AG04450 (cell line): ENCODE data around the gene PCED1B. TPM values are rescaled to one million over a fixed set of nuclear protein-coding genes. Genes with fewer than 3 reads are reported as not detected.
"Not testable (repeated sequence)": the region's sequence is repeated elsewhere in the genome, so short reads cannot be mapped to it uniquely, and the experiment has no call there.

ENCODE experiments used
- CTCF ChIA-PET: fragments of 300-600, 350-600 bp; formaldehyde crosslinking; extraction: SDS; loops from one replicate; lab custom pipeline; 2022; ENCODE audit warnings: antibody characterized with exemption, inconsistent platforms; lab: Charles Lee
- POLR2A ChIA-PET: fragments of 350-600 bp; formaldehyde crosslinking; extraction: SDS; loops from one replicate; lab custom pipeline; 2021; ENCODE audit warnings: antibody characterized with exemption, inconsistent platforms; lab: Yijun Ruan, JAX
- DNase-seq: peaks from one replicate; pipeline ENCODE4 v3.0.0-alpha.2; 2011; ENCODE audit warnings: low read depth, low spot score
- H3K27ac ChIP-seq: one replicate; pipeline ENCODE4 v1.5.1; 2012; ENCODE audit warnings: low read depth, low read length, control low read depth
- H3K27me3 ChIP-seq: one replicate; pipeline ENCODE4 v1.6.0; 2012; ENCODE audit warnings: low read length; ENCODE audit not compliant: control insufficient read depth, insufficient read depth
- H3K4me3 ChIP-seq: 2 replicates; pipeline ENCODE4 v1.5.1; 2011; ENCODE audit warnings: mild to moderate bottlenecking, low read depth, low read length, control low read depth
- H3K9me3 ChIP-seq: 2 replicates; pipeline ENCODE4 v1.5.1; 2012; ENCODE audit warnings: low read length; ENCODE audit not compliant: control insufficient read depth, insufficient read depth
- polyA plus RNA-seq: library from polyadenylated mRNA; depleted of rRNA; stranded (reverse); fragments of >200 nt; gene quantifications from 2 replicates; pipeline ENCODE4 v1.2.3, GENCODE V29; 2011
- TF ChIP-seq, protein P1 (sequence below): IDR thresholded peaks from 2 replicates; pipeline ENCODE4 v1.5.1; 2011; ENCODE audit warnings: low read depth, low read length, control low read depth, inconsistent platforms

Gene PCED1B
- polyA plus RNA-seq, 1 experiment = 0.88 TPM

DNA sequence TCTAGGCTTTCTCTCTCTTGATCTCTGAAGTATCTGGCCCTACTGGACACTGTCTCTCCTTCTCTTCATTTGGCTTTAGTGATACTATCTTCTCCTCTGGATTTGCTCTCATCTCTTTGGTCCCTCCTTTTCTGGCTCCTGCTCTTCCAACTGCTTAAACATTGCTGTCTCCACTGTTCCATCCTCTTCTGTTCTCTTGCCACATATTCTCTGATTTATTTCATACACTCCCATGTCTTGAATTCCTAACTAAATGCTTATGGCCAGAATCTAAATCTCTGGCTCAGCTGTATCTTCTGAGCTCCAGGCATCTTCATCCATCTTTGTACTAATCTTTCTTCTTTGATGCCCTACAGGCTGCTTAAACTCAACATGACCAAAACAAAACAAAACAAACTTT is 25.5 kb upstream of the PCED1B start:
- ChIA-PET POLR2A (no interaction called here), CTCF (interaction anchor here (2.2 kb wide), 1 partner anchor 21 kb away, joined by 8 read pairs; no protein-coding TSS in a partner anchor)
- TF ChIP-seq, protein P1, sequence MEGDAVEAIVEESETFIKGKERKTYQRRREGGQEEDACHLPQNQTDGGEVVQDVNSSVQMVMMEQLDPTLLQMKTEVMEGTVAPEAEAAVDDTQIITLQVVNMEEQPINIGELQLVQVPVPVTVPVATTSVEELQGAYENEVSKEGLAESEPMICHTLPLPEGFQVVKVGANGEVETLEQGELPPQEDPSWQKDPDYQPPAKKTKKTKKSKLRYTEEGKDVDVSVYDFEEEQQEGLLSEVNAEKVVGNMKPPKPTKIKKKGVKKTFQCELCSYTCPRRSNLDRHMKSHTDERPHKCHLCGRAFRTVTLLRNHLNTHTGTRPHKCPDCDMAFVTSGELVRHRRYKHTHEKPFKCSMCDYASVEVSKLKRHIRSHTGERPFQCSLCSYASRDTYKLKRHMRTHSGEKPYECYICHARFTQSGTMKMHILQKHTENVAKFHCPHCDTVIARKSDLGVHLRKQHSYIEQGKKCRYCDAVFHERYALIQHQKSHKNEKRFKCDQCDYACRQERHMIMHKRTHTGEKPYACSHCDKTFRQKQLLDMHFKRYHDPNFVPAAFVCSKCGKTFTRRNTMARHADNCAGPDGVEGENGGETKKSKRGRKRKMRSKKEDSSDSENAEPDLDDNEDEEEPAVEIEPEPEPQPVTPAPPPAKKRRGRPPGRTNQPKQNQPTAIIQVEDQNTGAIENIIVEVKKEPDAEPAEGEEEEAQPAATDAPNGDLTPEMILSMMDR = no peak
- H3K27me3 ChIP-seq = no peaks in the 10 kb centered on the region
- DNase-seq = no peak
- peaks cover 15% of the 10 kb centered on the region for H3K9me3 ChIP-seq
- no peak overlapping the region for H3K4me3 ChIP-seq
- H3K27ac ChIP-seq = no peak overlapping the region

DNA sequence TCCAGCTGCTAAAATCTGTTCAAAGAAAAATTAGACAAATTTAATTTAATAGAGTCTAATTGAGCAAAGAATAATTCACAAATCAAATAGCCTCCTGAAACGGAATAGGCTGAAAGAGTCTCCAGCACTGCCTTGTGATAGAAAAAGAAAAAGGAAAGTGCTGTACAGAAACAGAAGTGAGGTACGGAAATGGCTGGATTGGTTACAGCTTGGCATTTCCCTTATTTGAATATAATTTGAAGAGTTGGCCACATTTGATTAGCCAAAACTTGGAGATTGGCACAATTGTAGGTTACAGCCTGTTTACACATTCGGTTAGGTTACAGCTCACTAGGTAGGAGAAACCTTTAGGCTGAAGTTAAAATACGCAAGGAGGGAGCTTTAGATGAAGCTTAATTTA is 24.8 kb upstream of the PCED1B start:
- Histone ChIP-seq H3K27me3 (no peaks in the 10 kb centered on the region), H3K9me3 (peaks cover 15% of the 10 kb centered on the region), H3K4me3 (no peak overlapping the region), H3K27ac (no peak overlapping the region)
- DNase-seq = no peak
- TF ChIP-seq, protein P1 = no peak
- CTCF ChIA-PET = interaction anchor here (2.2 kb wide), 1 partner anchor 22 kb away, joined by 8 read pairs; no protein-coding TSS in a partner anchor
- POLR2A ChIA-PET = interaction anchor here (0.5 kb wide), 1 partner anchor 693 kb away, joined by 3 read pairs; no protein-coding TSS in a partner anchor

DNA sequence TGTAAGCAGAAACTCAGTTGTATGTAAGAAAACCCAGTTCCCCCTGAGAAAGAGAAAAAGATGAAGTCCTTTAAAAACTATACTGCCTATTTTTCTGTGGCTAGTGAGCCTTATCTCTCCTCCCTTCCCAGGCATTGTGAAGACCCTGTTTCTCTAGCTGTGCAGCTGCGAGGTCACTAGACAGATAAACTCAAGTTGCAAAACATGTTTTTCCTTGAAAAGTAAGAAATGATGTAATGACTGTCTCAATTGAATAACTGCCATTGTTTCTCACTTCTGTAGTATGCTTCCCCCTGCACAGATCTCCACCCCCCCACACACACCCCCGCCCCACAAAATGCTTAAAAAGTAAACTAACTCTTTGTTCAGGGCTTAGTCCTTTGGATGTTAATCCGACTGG is 23.6 kb upstream of the PCED1B start:
- peaks cover 10% of the 10 kb centered on the region for H3K9me3 ChIP-seq
- DNase-seq, H3K27ac ChIP-seq, H3K27me3 ChIP-seq, H3K4me3 ChIP-seq, CTCF ChIA-PET, POLR2A ChIA-PET: not testable (repeated sequence)

DNA sequence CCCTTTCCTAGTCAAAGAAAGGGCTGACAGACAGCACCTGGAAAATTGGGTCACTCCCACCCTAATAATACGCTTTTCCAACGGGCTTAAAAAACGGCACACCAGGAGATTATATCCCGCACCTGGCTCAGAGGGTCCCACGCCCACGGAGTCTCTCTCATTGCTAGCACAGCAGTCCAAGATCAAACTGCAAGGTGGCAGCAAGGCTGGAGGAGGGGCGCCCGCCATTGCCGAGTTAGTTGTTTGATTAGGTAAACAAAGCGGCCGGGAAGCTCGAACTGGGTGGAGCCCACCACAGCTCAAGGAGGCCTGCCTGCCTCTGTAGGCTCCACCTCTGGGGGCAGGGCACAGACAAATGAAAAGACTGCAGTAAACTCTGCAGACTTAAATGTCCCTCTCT is 22.5 kb upstream of the PCED1B start:
- H3K4me3 ChIP-seq, DNase-seq, H3K27me3 ChIP-seq, H3K9me3 ChIP-seq, CTCF ChIA-PET, POLR2A ChIA-PET, H3K27ac ChIP-seq: not testable (repeated sequence)

DNA sequence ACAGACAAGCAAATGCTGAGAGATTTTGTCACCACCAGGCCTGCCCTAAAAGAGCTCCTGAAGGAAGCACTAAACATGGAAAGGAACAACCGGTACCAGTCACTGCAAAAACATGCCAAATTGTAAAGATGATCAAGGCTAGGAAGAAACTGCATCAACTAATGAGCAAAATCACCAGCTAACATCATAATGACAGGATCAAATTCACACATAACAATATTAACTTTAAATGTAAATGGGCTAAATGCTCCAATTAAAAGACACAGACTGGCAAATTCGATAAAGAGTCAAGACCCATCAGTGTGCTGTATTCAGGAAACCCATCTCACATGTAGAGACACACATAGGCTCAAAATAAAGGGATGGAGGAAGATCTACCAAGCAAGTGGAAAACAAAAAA is 20.8 kb upstream of the PCED1B start:
- CTCF ChIA-PET, H3K9me3 ChIP-seq, POLR2A ChIA-PET, DNase-seq, H3K27me3 ChIP-seq, H3K4me3 ChIP-seq, H3K27ac ChIP-seq: not testable (repeated sequence)

DNA sequence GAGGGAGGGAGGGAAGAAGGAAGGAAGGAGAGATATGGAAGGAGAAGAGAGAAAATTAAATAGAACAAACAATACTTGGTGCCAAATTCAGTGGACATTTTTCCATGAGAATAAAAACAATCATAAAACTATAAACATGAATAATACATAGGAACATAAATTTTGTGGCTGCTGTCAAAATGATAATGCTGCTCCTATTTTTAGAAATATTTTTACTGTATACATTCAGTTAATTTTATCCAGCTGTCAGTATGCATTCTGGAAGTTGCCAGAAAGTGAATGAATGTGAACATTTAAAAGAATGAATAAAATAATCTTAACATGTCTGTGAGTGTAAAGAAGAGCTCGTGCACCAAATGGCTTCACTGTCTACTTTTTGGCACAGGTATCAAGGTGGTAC is 13.9 kb upstream of the PCED1B start:
- no peaks in the 10 kb centered on the region for H3K9me3 ChIP-seq
- ChIA-PET POLR2A (interaction anchor here (0.6 kb wide), 1 partner anchor 81 kb away, joined by 8 read pairs; no protein-coding TSS in a partner anchor), CTCF (no interaction called here)
- no peak overlapping the region for H3K27ac ChIP-seq
- no peak overlapping the region for H3K4me3 ChIP-seq
- TF ChIP-seq, protein P1 = no peak
- H3K27me3 ChIP-seq = no peaks in the 10 kb centered on the region
- DNase-seq = no peak
